Measurements from ENCODE around the gene GHRHR.

The GHRHR gene

GRCh38 chr7:30928254-30928872, 35.4 kb upstream of the GHRHR start:
- no peak for DNase-seq (ENCODE audit: low read depth)

GRCh38 chr7:30929686-30930085, 34.1 kb upstream of the GHRHR start:
- no peak for DNase-seq (ENCODE audit: low read depth)

- DNase-seq (ENCODE audit: low read depth): no peak
Observed at GRCh38 chr7:30930621-30931020, 33.1 kb upstream of the GHRHR start.

- no peak for DNase-seq (ENCODE audit: low read depth)
Observed at GRCh38 chr7:30931161-30931928, 32.4 kb upstream of the GHRHR start.

GRCh38 chr7:30931929-30932540, 31.7 kb upstream of the GHRHR start:
- DNase-seq (ENCODE audit: low read depth): no peak

GRCh38 chr7:30932562-30932961, 31.2 kb upstream of the GHRHR start:
- no peak for DNase-seq (ENCODE audit: low read depth)

GRCh38 chr7:30933124-30933974, 30.4 kb upstream of the GHRHR start:
- DNase-seq (ENCODE audit: low read depth): no peak

GRCh38 chr7:30934225-30934624, 29.5 kb upstream of the GHRHR start:
- no peak for DNase-seq (ENCODE audit: low read depth)

- no peak for DNase-seq (ENCODE audit: low read depth)
Observed at GRCh38 chr7:30934732-30935568, 28.8 kb upstream of the GHRHR start.

- DNase-seq (ENCODE audit: low read depth): no peak
Observed at GRCh38 chr7:30935569-30935877, 28.2 kb upstream of the GHRHR start.

- DNase-seq (ENCODE audit: low read depth): no peak
Observed at GRCh38 chr7:30936650-30937245, 27.0 kb upstream of the GHRHR start.

- no peak for DNase-seq (ENCODE audit: low read depth)
Observed at GRCh38 chr7:30937416-30937815, 26.3 kb upstream of the GHRHR start.

- DNase-seq (ENCODE audit: low read depth): peak; percentile 26
Observed at GRCh38 chr7:30938435-30939316, 25.1 kb upstream of the GHRHR start.

- DNase-seq (ENCODE audit: low read depth): no peak
Observed at GRCh38 chr7:30941582-30942323, 22.0 kb upstream of the GHRHR start.

GRCh38 chr7:30950197-30950596, 13.6 kb upstream of the GHRHR start:
- no peak for DNase-seq (ENCODE audit: low read depth)

GRCh38 chr7:30954914-30955313, 8.8 kb upstream of the GHRHR start:
- no peak for DNase-seq (ENCODE audit: low read depth)

- no peak for DNase-seq (ENCODE audit: low read depth)
Observed at GRCh38 chr7:30956704-30957103, 7.0 kb upstream of the GHRHR start.

GRCh38 chr7:30965372-30965771, 1.6 kb downstream of the GHRHR start:
- DNase-seq (ENCODE audit: low read depth): no peak

GRCh38 chr7:30965883-30966282, 2.1 kb downstream of the GHRHR start:
- no peak for DNase-seq (ENCODE audit: low read depth)

- no peak for DNase-seq (ENCODE audit: low read depth)
Observed at GRCh38 chr7:30968294-30968693, 4.5 kb downstream of the GHRHR start.
